Neural crest cell (in vitro differentiated cells): ENCODE results near the gene TDRD7. TPM values are rescaled to one million over a fixed set of nuclear protein-coding genes. Genes with fewer than 3 reads are reported as not detected.

Experiments
- DNase-seq: peaks from one replicate; pipeline ENCODE4 v3.0.0; 2021; ENCODE audit warnings: low read depth, mixed read lengths, low spot score
- H3K27ac Mint-ChIP-seq: one replicate; pipeline ENCODE4 v1.8.0; 2021; ENCODE audit warnings: mild to moderate bottlenecking, mixed read lengths; ENCODE audit not compliant: unreplicated experiment
- H3K27me3 Mint-ChIP-seq: 2 replicates; pipeline ENCODE4 v1.8.0; 2021; ENCODE audit warnings: low read depth, mild to moderate bottlenecking, mixed read lengths
- H3K36me3 Mint-ChIP-seq: 2 replicates; pipeline ENCODE4 v1.8.0; 2021; ENCODE audit warnings: low read depth, mild to moderate bottlenecking, mixed read lengths
- H3K4me1 Mint-ChIP-seq: 2 replicates; pipeline ENCODE4 v1.8.0; 2021; ENCODE audit warnings: mixed read lengths
- H3K4me3 Mint-ChIP-seq: one replicate; pipeline ENCODE4 v1.8.0; 2021; ENCODE audit warnings: mild to moderate bottlenecking, mixed read lengths
- H3K9me3 Mint-ChIP-seq: 2 replicates; pipeline ENCODE4 v1.8.0; 2021; ENCODE audit warnings: mixed read lengths
- CTCF ChIP-seq: fragments of 200-600 bp; sonication (generic); conservative IDR thresholded peaks from 2 replicates; pipeline ENCODE4 v1.5.0; 2021; ENCODE audit warnings: antibody characterized with exemption, mild to moderate bottlenecking
- total RNA-seq: library from RNA; stranded (reverse); gene quantifications from 2 replicates; pipeline ENCODE4 v1.2.1, GENCODE V29; 2021

The TDRD7 gene
- total RNA-seq, 1 donor from 2014 or later, result 1.5 TPM

GRCh38 chr9:97385626-97386264 lies 26.2 kb upstream of the TDRD7 start:
- DNase-seq, result no peak
- no peak for TF ChIP-seq CTCF
- Mint-ChIP-seq H3K36me3 (no peaks in the 10 kb centered on the region), H3K4me3 (no peak overlapping the region), H3K9me3 (no peaks in the 10 kb centered on the region), H3K27ac (no peak overlapping the region), H3K4me1 (peaks cover 10% of the 10 kb centered on the region), H3K27me3 (peaks cover 2% of the 10 kb centered on the region)

GRCh38 chr9:97386265-97386633 lies 25.6 kb upstream of the TDRD7 start:
- H3K36me3 Mint-ChIP-seq, result no peaks in the 10 kb centered on the region
- TF ChIP-seq CTCF, result no peak

GRCh38 chr9:97386733-97387503 lies 25.0 kb upstream of the TDRD7 start:
- TF ChIP-seq CTCF, result peak; percentile 98
- H3K27ac Mint-ChIP-seq, result no peak overlapping the region
- no peak overlapping the region for H3K4me3 Mint-ChIP-seq
- H3K9me3 Mint-ChIP-seq, result no peaks in the 10 kb centered on the region
- H3K36me3 Mint-ChIP-seq, result no peaks in the 10 kb centered on the region
- peaks cover 10% of the 10 kb centered on the region for H3K4me1 Mint-ChIP-seq
- DNase-seq, result peak; percentile 82
- H3K27me3 Mint-ChIP-seq, result peaks cover 2% of the 10 kb centered on the region

More at GRCh38 chr9:97386265-97386633, 25.6 kb upstream of the TDRD7 start:
- Mint-ChIP-seq H3K27ac (no peak overlapping the region), H3K4me1 (peaks cover 10% of the 10 kb centered on the region), H3K4me3 (no peak overlapping the region), H3K9me3 (no peaks in the 10 kb centered on the region), H3K27me3 (peaks cover 2% of the 10 kb centered on the region)
- no peak for DNase-seq

- Mint-ChIP-seq H3K9me3 (no peaks in the 10 kb centered on the region), H3K4me1 (peaks cover 5% of the 10 kb centered on the region), H3K27me3 (peaks cover 2% of the 10 kb centered on the region), H3K4me3 (no peak overlapping the region), H3K27ac (no peak overlapping the region), H3K36me3 (no peaks in the 10 kb centered on the region)
- no peak for DNase-seq
- no peak for TF ChIP-seq CTCF
Measured at GRCh38 chr9:97387504-97387886, 24.4 kb upstream of the TDRD7 start.

- H3K9me3 Mint-ChIP-seq, result no peaks in the 10 kb centered on the region
- H3K36me3 Mint-ChIP-seq, result no peaks in the 10 kb centered on the region
- H3K27me3 Mint-ChIP-seq, result peaks cover 2% of the 10 kb centered on the region
- H3K4me1 Mint-ChIP-seq, result peaks cover 5% of the 10 kb centered on the region
- TF ChIP-seq CTCF, result no peak
- no peak overlapping the region for H3K27ac Mint-ChIP-seq
- DNase-seq, result no peak
- H3K4me3 Mint-ChIP-seq, result no peak overlapping the region
Measured at GRCh38 chr9:97387936-97388684, 23.8 kb upstream of the TDRD7 start.
